B cell (primary cell): ENCODE results near the gene SRD5A3.

Source experiments
- CTCF ChIP-seq: fragments of 200-600 bp; IDR thresholded peaks from one replicate; pipeline ENCODE4 v1.8.0; 2022; ENCODE audit warnings: antibody characterized with exemption, mild to moderate bottlenecking
- EZH2 ChIP-seq: IDR thresholded peaks from 2 replicates; pipeline ENCODE4 v1.6.1; 2012; ENCODE audit warnings: borderline replicate concordance, low read depth, mild to moderate bottlenecking, moderate library complexity, low read length; ENCODE audit not compliant: insufficient read depth, poor library complexity, severe bottlenecking

- TF ChIP-seq CTCF = no peak
- TF ChIP-seq EZH2 = no peak
Measured at GRCh38 chr4:55395529-55396307, 49.7 kb downstream of the SRD5A3 start, which contains the start of gene TMEM165.
